Lower leg skin (tissue), 3 donors: ENCODE measurements around the gene DIO1.

ENCODE experiments used
- CTCF ChIP-seq, 3 donors: fragments of 450-650 bp; IDR thresholded peaks; one replicate each; pipeline ENCODE4 v1.5.1; 2016; ENCODE audit warnings: antibody characterized with exemption in 3 of 3, mild to moderate bottlenecking in 3 of 3, moderate library complexity in 2 of 3
- POLR2A ChIP-seq, 2 donors: fragments of 450-650 bp; IDR thresholded peaks; one replicate each; pipeline ENCODE4 v1.6.1; 2016 to 2017; ENCODE audit warnings: antibody characterized with exemption in 2 of 2, mild to moderate bottlenecking in 1 of 2, moderate library complexity in 1 of 2

GRCh38 chr1:53899206-53899628 is 5.2 kb downstream of the DIO1 start:
- TF ChIP-seq CTCF (IDR thresholded peaks at IDR 0.05): no peak
- no peak for TF ChIP-seq POLR2A (IDR thresholded peaks at IDR 0.05)
